ENCODE measurements around the gene RNF167.

RNF167 gene

DNA sequence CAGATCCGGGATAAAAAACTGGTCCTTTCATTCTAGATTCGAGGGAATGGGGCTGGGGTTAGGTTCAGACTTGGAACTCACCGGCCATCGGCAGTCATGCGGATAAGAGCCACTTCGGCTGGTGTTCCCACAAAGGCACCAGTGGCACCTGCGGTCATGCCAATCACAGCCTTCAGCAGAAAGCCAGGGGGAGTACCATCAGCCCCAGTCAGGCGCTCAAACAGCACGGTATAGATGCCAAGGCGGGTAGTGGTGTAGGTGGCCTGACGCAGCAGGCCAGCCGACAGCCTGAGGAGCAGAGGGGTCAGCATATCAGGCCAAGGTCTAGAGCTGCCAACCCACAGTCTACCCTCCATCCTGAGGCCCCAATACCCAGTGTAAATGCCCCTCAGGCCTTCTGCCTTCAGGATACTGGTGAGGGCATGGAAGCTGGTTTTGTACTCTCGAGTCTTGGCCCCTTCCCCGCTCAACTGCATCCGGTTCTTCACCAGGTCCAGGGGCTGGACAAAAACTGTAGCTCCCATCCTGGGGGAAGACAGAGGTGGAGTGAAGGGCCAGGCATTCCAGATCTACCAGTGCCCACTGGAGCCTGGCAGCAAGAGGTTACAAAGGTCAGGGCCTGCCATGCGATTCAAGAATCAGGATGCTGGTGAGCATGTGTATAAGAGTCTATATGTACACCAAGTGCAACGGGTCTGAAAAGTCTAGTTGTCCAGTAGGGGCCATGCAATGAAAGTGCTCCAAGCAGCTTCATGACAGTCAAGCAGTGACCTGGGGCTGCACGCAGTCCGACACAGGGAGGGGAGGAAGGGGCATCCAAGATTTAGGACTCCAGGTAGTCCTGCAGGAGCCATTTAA is 1.2 kb upstream of the RNF167 start:
- DNase-seq (ENCODE audit: low read depth, low spot score): no peak

DNA sequence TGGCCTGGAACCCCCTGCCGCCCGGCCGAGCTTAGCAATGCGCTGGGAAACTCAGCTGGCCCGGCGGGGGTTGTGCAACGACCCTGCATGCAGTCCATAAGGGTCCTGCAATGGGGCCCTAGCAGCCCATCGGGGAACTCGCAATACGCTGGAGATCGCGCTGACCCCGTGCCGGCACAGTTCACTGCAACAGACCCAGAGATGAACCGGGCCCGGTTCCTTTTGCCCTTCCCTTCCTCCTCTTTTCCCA is 597 bp upstream of the RNF167 start:
- DNase-seq (ENCODE audit: low read depth, low spot score): no peak

DNA sequence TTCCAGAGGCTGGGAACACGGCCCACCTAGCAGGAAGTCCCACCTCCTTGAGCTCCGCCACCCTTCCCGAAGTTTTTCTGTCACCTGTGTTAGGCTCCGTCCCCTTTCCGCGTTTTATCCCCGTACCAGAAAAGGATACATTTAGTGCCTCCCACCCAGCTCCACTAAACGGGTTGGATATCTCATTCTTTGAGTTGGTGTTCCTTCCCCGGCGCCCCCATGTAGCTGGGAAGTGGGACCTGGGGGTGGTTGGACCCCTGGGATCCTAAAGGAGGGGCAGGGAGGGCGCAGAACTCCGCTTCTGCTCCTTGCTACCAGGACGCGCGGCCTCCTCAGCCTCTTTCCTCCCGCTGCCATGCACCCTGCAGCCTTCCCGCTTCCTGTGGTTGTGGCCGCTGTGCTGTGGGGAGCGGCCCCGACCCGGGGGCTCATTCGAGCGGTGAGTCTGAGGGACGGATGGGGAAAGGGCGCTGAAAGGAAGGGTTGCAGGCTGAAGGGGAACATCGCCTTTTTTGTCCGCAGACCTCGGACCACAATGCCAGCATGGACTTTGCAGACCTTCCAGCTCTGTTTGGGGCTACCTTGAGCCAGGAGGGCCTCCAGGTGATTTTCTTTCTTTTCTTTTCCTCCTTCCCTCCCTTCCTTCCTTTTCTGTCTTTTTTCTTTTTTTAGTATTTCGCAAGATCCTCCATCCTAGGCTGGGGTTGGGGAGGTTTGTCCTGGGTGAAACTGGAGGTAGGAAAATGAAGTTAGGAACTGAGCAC is 669 bp downstream of the RNF167 start:
- DNase-seq (ENCODE audit: low read depth, low spot score): no peak

GRCh38 chr17:4941319-4941610 is 1.2 kb downstream of the RNF167 start:
- no peak for DNase-seq (ENCODE audit: low read depth, low spot score)

DNA sequence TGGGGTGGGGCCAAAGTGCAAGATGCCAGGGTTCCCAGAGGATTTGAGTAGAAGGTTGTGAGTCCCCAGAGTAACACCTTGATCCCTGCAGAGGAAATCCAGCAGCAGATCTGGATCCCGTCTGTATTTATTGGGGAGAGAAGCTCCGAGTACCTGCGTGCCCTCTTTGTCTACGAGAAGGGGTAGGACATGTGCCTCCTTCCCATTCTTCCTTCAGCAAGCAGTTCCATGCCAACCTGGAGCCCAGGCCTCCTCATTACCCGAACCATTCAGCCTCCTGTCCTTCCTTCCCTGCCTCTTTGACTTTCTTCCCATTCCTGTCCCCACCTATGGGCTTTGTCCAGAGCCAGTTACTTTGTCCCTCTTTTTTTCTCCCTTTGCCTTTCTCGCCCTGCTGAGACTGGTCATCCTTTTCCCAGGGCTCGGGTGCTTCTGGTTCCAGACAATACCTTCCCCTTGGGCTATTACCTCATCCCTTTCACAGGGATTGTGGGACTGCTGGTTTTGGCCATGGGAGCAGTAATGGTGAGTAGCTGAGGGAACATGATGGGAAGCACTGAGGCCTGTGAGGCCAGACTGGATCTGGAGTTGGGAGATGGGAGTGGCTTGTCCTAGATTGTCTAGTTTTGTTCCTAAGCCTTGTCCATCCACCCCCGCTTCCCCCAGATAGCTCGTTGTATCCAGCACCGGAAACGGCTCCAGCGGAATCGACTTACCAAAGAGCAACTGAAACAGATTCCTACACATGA is 2.9 kb downstream of the RNF167 start:
- DNase-seq (ENCODE audit: low read depth, low spot score): no peak

DNA sequence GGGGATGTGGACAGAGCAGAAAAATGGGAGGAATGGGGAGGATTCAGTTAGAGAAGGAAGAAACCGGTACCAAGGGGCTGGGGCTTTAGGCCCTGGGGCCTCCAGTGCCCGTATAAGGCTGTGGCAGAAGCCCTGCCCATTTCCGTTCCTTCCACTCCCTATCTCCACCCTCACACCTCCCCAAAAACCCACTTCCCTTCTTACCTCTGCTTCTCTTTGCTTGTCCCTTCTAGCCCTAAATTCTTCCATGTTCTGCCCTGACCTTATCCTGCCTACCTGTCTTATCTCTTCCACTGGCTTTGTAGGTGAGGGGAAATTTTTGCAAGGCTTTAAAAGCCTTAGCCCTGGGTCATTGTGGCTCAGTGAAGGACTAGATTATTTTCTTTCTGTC is 4.1 kb downstream of the RNF167 start:
- no peak for DNase-seq (ENCODE audit: low read depth, low spot score)

DNA sequence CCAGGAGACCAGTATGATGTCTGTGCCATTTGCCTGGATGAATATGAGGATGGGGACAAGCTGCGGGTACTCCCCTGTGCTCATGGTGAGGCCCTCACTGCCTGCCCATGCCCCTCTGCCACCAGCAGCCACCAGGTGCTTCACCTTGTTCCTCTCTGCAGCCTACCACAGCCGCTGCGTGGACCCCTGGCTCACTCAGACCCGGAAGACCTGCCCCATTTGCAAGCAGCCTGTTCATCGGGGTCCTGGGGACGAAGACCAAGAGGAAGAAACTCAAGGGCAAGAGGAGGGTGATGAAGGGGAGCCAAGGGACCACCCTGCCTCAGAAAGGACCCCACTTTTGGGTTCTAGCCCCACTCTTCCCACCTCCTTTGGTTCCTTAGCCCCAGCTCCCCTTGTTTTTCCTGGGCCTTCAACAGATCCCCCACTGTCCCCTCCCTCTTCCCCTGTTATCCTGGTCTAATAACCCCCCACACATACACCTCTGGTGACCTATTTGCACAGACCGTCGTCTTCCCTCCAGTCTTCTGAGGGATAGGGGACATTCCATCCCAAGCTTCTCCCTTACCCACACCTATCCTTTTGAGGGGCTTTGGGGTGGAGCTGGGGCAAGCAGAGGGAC is 4.6 kb downstream of the RNF167 start:
- no peak for DNase-seq (ENCODE audit: low read depth, low spot score)

DNA sequence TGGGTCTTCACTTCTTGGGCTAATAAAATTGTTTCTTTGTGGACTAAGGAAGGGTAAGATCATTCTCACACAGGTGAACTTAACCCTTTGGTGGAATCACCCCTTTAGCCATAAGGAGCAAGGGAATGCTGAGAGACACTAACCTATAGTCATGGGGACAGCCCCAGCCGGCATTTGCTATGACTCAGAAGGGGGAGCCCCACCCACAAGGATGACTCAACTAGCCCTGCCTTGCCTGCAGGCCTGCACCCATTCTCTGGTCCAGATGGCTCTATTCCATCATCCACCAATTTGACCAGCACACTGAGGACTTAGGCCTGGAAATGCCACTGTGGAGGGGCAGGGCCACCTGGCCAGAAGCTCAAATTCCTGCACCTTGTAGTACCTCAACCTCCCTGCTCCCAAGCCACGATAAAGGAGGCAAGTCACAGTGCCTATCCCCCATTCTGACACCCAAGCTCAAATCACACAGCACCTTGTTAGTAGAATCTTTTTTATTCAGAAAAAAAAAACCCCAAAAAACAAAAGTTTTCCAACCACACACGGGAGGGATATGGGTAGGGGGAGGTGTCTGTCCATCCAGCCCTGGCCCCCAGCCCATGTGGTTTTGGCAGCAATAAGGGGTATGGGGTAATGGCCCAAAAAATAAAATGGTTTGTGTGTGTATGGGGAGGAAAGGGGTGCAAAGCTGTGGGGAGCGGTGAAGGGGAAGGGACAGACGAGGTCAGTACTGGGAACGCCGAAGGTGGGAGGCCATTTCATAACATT is 5.3 kb downstream of the RNF167 start:
- DNase-seq (ENCODE audit: low read depth, low spot score): peak; percentile 59

DNA sequence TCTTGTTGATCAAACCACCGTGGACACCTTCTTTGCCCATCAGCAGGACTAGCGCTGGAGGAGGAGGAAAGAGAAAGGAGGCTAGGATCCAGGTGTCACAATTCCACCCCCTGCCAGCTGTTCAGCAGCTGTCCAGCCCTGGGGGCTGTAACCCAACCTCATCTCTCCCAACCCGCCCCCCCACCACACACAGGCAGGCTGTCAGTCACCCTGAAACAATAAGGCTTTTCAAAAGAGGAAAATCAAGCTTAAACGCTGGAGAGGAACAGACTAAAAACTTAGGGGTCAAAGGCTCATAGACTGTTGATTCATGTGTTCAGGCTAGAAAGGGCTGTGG is 5.8 kb downstream of the RNF167 start:
- no peak for DNase-seq (ENCODE audit: low read depth, low spot score)

DNA sequence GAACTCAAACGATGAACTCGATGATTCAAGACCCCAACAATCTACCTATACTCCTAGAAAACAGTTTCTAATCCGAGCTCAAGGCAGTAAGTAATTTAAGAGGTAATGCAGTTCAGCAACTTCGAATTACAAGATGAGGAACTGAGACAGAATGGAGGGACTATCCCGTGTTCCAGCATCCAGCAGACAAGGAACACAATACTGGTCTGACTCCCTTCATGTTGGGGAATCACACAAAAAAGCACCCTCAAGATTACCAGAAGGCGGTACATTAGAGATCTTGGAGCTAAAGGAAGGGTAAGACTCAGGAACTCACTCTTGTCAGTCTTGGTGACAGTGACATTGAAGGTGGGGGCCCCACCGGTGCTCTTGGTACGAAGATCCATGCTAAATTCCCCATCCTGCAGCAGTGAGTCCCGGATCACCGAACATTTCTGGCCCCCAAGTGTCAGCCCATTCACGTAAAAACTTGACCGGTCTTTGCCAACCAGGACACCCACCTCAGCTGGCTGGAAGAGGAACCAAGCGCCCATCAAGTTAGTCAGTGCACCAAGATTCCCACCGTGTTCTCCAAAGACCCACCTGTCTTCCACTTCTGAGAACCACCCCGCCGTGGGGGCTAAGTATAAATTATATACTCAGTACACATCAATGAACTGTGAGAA is 6.4 kb downstream of the RNF167 start:
- no peak for DNase-seq (ENCODE audit: low read depth, low spot score)

DNA sequence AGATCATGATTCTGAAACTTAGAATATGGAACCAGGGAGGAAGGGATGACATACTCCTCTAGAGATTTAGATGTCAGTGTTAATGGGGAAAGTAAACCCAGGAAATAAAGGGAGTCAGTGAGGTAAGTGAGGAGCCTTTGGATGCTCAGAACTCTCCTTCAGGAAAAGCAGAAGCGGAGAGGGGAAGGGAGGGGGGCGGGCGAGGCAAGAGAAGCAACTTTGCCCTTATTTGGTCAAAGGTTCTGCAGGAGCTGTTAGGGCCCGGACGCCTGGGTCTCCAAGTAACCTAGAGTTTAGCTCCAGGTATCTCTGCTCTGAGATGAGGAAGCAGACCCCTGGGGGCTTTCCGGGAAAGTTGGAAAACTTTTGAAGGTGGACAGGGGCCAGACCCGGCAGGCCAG is 6.9 kb downstream of the RNF167 start:
- no peak for DNase-seq (ENCODE audit: low read depth, low spot score)

DNA sequence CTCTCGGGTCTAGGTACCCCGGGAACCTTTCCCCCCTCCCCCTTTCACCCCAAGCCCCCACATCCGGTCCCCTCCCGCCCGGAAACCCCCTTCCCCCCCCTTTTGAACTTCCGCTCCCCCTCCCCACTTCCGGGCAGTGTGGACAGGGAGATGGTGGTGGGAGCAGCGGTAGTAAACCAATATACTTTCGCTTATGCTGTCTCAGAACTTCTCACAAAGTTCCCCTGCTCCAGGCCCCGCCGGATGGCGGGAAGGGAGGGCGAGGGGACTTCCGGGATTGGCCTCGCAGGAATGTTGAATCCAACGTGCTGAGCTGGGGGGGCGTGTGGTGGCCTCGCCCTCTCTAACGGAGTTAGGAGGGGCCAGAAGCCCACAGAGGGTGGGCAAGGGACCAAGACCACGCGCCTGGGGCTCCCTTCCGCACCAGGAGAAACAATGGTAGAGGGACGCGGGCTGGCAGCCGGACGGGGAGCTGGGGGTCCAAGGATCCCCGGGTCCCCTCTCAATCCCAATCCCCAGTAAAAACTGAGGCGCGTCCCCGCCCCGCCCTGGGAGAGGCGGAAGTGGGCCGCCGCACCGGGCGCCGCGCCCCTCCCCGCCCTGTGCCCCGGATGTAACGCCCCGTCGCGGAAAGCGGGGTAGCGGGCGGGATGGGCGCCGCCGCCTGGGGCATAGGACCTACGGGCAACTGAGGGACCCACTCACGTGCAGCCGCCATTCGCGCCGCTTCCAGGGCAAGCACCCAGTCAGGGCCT is 7.5 kb downstream of the RNF167 start:
- peak; percentile 50 for DNase-seq (ENCODE audit: low read depth, low spot score)

DNA sequence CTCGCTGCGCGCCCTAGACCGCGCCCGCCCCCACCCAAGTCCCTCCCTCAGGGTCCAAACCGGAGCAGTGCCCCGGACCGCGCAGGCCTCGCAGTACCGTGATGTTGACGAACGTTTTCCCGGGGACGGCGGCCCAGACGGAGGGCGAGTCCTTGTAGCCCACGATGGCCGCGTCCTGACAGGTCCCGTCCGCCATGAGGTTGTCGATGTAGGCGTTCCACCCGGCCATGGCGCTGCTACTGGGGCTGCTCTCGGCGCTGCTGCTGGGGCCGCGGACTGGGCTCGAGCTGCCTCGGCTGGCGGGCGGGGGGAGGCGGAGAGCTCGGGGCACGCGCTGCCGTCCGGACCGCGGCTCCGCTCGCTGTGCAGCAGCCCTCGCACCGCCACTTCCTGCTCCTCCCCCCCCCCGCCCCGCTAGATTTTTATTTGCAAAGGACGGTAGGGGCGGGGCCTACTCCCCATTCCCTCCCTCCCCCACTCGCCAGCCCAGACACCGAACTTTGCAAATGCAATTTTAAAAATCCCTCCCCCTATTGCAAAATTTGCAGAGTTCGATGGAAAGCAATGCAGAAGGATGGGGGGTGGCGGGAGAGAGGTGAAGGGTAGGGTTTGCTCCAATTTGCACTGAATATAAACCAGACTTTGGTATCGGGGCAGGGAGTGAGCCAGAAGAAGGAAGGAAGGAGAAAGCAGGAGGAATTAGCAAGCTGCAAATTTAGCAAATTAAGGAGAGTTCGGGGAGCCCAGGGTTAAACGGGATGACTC is 8.3 kb downstream of the RNF167 start, which contains the start of gene PFN1:
PFN1 (minus strand) TSS at position 365 of the 765 bp plus-strand sequence; CDS start at position 229, 136 bp downstream.
- peak; percentile 78 for DNase-seq (ENCODE audit: low read depth, low spot score)

DNA sequence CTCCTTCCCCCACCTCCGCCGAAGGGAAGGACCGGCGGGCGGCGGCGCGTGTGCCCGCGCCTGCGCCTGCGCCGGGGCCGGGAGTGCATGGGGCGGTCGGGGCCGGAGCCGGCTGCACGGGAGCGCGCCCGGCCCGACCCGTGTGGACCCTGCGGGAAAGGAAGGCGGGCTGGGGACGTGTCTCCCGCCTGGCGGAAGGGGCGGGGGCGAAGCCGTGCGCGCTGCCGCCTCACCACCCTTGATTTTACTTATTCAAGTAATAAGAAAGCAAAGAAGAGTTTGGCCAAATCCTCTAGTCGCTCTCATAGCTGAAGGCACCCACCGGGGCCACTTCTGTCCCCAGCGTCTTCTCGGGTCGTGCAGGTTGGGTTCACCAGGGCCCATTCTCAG is 8.9 kb downstream of the RNF167 start:
- no peak for DNase-seq (ENCODE audit: low read depth, low spot score)

GRCh38 chr17:4949321-4950074 is 9.4 kb downstream of the RNF167 start:
- peak; percentile 58 for DNase-seq (ENCODE audit: low read depth, low spot score)

- no peak for DNase-seq (ENCODE audit: low read depth, low spot score)
These were observed 10.1 kb downstream of the RNF167 start for GRCh38 chr17:4950075-4950745.

GRCh38 chr17:4950746-4951204 is 10.7 kb downstream of the RNF167 start, which contains the start of gene ENO3:
ENO3 (plus strand) TSS chr17:4951119; CDS start chr17:4951830, 711 bp downstream.
- DNase-seq (ENCODE audit: low read depth, low spot score): no peak

DNA sequence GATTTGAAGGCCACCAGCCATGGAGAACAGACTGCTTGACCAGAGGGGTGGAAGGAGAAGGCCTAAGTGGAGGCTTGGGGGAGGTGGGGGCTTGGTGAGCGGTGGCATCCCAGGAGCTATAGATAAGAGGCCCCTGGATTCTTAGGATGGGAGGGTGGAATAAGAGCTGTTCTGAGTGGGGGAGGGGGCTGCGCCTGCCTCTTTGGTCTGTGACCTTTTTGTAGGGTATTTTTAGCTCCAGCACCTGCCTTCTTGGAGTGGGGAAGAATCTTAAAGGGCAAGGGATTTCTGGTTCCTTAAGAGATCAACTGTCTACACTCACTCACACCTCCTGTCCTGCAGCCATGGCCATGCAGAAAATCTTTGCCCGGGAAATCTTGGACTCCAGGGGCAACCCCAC is 11.4 kb downstream of the RNF167 start:
- no peak for DNase-seq (ENCODE audit: low read depth, low spot score)
